ENCODE measurements around the gene FMNL1.

DNA sequence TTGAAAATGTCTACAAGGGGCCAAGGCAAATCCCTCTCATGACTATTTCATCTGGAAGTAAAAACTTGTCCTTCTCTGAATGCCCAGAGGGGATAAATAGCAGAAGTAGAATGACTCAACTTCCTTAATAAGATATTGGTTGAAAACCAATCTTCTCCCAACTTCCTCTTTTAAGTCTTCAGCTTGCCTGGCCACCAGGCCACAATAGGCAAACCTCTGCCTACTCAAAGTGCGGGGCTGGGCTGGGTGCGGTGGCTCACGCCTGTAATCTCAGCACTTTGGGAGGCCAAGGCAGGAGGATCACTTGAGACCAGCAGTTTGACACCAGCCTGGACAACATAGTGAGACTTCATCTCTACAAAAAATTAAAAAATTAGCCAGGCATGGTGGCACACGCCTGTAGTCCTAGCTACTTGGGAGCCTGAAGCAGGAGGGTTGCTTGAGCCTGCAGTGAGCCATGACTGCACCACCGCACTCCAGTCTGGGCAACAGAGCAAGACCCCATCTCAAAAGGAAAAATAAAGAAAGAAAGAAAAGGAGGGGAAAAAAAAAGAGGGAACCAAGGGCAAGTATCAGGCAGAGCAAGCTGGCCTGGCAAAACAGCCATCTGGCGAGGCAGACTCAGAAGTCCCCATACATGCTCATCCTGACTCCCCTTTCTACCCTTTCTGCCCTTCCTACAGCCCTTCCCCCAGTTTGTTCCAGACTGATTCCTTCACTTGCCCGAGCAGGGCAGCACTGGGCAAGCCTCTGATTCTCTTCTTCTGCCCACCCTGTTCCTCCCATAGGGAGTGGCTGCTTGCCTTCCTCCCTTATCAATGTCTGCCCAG, 74.5 kb downstream of the FMNL1 start:
- TF ChIP-seq, protein P1, sequence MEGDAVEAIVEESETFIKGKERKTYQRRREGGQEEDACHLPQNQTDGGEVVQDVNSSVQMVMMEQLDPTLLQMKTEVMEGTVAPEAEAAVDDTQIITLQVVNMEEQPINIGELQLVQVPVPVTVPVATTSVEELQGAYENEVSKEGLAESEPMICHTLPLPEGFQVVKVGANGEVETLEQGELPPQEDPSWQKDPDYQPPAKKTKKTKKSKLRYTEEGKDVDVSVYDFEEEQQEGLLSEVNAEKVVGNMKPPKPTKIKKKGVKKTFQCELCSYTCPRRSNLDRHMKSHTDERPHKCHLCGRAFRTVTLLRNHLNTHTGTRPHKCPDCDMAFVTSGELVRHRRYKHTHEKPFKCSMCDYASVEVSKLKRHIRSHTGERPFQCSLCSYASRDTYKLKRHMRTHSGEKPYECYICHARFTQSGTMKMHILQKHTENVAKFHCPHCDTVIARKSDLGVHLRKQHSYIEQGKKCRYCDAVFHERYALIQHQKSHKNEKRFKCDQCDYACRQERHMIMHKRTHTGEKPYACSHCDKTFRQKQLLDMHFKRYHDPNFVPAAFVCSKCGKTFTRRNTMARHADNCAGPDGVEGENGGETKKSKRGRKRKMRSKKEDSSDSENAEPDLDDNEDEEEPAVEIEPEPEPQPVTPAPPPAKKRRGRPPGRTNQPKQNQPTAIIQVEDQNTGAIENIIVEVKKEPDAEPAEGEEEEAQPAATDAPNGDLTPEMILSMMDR (IDR thresholded peaks at IDR 0.05) = no peak
- TF ChIP-seq POLR2AphosphoS5 (IDR thresholded peaks at IDR 0.05; ENCODE audit: low read depth, low read length) (no peak), SIN3A (IDR thresholded peaks at IDR 0.05; ENCODE audit: borderline replicate concordance, insufficient read depth, low read depth, low read length) (no peak), TCF7L2 (IDR thresholded peaks at IDR 0.05; ENCODE audit: low read depth, low read length) (no peak)
- TF ChIP-seq, protein P2, sequence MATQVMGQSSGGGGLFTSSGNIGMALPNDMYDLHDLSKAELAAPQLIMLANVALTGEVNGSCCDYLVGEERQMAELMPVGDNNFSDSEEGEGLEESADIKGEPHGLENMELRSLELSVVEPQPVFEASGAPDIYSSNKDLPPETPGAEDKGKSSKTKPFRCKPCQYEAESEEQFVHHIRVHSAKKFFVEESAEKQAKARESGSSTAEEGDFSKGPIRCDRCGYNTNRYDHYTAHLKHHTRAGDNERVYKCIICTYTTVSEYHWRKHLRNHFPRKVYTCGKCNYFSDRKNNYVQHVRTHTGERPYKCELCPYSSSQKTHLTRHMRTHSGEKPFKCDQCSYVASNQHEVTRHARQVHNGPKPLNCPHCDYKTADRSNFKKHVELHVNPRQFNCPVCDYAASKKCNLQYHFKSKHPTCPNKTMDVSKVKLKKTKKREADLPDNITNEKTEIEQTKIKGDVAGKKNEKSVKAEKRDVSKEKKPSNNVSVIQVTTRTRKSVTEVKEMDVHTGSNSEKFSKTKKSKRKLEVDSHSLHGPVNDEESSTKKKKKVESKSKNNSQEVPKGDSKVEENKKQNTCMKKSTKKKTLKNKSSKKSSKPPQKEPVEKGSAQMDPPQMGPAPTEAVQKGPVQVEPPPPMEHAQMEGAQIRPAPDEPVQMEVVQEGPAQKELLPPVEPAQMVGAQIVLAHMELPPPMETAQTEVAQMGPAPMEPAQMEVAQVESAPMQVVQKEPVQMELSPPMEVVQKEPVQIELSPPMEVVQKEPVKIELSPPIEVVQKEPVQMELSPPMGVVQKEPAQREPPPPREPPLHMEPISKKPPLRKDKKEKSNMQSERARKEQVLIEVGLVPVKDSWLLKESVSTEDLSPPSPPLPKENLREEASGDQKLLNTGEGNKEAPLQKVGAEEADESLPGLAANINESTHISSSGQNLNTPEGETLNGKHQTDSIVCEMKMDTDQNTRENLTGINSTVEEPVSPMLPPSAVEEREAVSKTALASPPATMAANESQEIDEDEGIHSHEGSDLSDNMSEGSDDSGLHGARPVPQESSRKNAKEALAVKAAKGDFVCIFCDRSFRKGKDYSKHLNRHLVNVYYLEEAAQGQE (IDR thresholded peaks at IDR 0.05; ENCODE audit: insufficient read depth in 1 of 2, low read depth in 2 of 2, low read length in 1 of 2) = no peak
